ENCODE measurements around the gene PLIN4. TPM values are rescaled to one million over a fixed set of nuclear protein-coding genes. Genes with fewer than 3 reads are reported as not detected.

PLIN4 gene
- total RNA-seq, 2 donors from 2014 or later: not detected

Other genes with a start within 250 kb of the PLIN4 start
- gene SHD, start 239.2 kb downstream of the PLIN4 start, total RNA-seq: not detected
- 1 to 10 TPM; 4.6 to 5.1 TPM for gene TMIGD2, start 216.1 kb downstream of the PLIN4 start, total RNA-seq
- 10 to 100 TPM; 16.0 to 24.7 TPM for gene FSD1, start 213.9 kb downstream of the PLIN4 start, total RNA-seq
- gene STAP2, start 179.7 kb downstream of the PLIN4 start, total RNA-seq: 10 to 100 TPM in 1 of 2 donors, 1 to 10 TPM in 1; 7.3 to 12.8 TPM
- 10 to 100 TPM; 28.3 to 73.5 TPM for gene MPND, start 174.9 kb downstream of the PLIN4 start, total RNA-seq
- gene SH3GL1, start 117.9 kb downstream of the PLIN4 start, total RNA-seq: 10 to 100 TPM; 47.0 to 50.8 TPM
- gene CHAF1A, start 115.8 kb downstream of the PLIN4 start, total RNA-seq: 100 to 1,000 TPM in 1 of 2 donors, 10 to 100 TPM in 1; 54.6 to 125 TPM
- gene UBXN6, start 60.7 kb downstream of the PLIN4 start, total RNA-seq: 10 to 100 TPM; 56.9 to 63.9 TPM
- 10 to 100 TPM; 43.3 to 47.6 TPM for gene HDGFL2, start 46.2 kb downstream of the PLIN4 start, total RNA-seq
- gene PLIN5, start 16.7 kb upstream of the PLIN4 start, total RNA-seq: not detected
- under 1 TPM in 1 of 2 donors, not detected in 1; 0.36 TPM for gene LRG1, start 21.6 kb upstream of the PLIN4 start, total RNA-seq
- gene SEMA6B, start 41.2 kb upstream of the PLIN4 start, total RNA-seq: under 1 TPM in 1 of 2 donors, not detected in 1; 0.14 TPM
- gene TNFAIP8L1, start 121.0 kb upstream of the PLIN4 start, total RNA-seq: 10 to 100 TPM in 1 of 2 donors, 1 to 10 TPM in 1; 8.3 to 10.3 TPM
- gene MYDGF, start 151.9 kb upstream of the PLIN4 start, total RNA-seq: 100 to 1,000 TPM; 107 to 195 TPM
- 100 to 1,000 TPM; 125 to 175 TPM for gene DPP9, start 205.4 kb upstream of the PLIN4 start, total RNA-seq